Right lobe of liver (tissue), 6 donors: ENCODE results near the gene NKX3-2. TPM values are rescaled to one million over a fixed set of nuclear protein-coding genes. Genes with fewer than 3 reads are reported as not detected.

Experiments used
- ATAC-seq, 4 donors: fragments of 200-7000 bp; cut with Tn5 transposase; one replicate each; pipeline ENCODE4 v1.9.1; 2020; ENCODE audit warnings: mild to moderate bottlenecking in 4 of 4, moderate library complexity in 4 of 4
- DNase-seq, 3 donors: peaks; one replicate each; pipeline ENCODE4 v3.0.0-alpha.2; 2020
- H3K27ac ChIP-seq, 3 donors: fragments of 200-600 bp; one replicate each; pipeline ENCODE4 v1.8.0; 2022
- H3K27me3 ChIP-seq, 2 donors: fragments of 200-600 bp; one replicate each; pipeline ENCODE4 v1.8.0; 2022
- H3K36me3 ChIP-seq, 4 donors: fragments of 200-600 bp; sonication (generic) in 1 of 4; one replicate each; pipeline versions ENCODE4 v1.5.1 to v1.8.0; 2017 to 2022; ENCODE audit warnings: control low read depth in 1 of 4
- H3K4me1 ChIP-seq, 4 donors: fragments of 200-600 bp; sonication (generic) in 1 of 4; one replicate each; pipeline versions ENCODE4 v1.5.1 to v1.8.0; 2017 to 2022; ENCODE audit warnings: control low read depth in 1 of 4
- H3K4me3 ChIP-seq, 3 donors: fragments of 200-600 bp; one replicate each; pipeline ENCODE4 v1.8.0; 2022
- H3K9me3 ChIP-seq, 4 donors: fragments of 200-600 bp; sonication (generic) in 1 of 4; one replicate each; pipeline versions ENCODE4 v1.5.1 to v1.8.0; 2017 to 2022; ENCODE audit warnings: control low read depth in 1 of 4
- CTCF ChIP-seq, 4 donors: fragments of 200-600 bp in 3 of 4; fragments of 450-650 bp in 1 of 4; IDR thresholded peaks; one replicate each; pipeline versions ENCODE4 v1.5.1 to v1.8.0; 2016 to 2022; ENCODE audit warnings: antibody characterized with exemption in 4 of 4, mild to moderate bottlenecking in 2 of 4
- POLR2A ChIP-seq: fragments of 450-650 bp; IDR thresholded peaks from one replicate; pipeline ENCODE4 v1.6.1; 2017; ENCODE audit warnings: antibody characterized with exemption, mild to moderate bottlenecking
- WGBS: methylation state at CpG from one replicate; pipeline ENCODE4 v1.1.6; 2018; ENCODE audit warnings: low coverage, low lambda C conversion rate; ENCODE audit not compliant: insufficient coverage; ENCODE audit errors: missing lambda C conversion rate; 5-methylcytosine and 5-hydroxymethylcytosine counted together
- intact Hi-C, 2 donors: fragments of 100-400 bp; cut with DNase I; formaldehyde crosslinking; loops; one replicate each; pipeline versions ENCODE4 v1.11.2 to v1.14.1; 2022
- total RNA-seq, 6 experiments: library from RNA; depleted of rRNA in 2 of 6; stranded (reverse); fragments of >200 nt in 2 of 6; fragmentation: NEBNext Ultra II Directional in 3 of 6; extraction: Animal tissue kit (Norgen Biotek cat#: 25700) in 3 of 6; gene quantifications; one replicate each; pipeline versions ENCODE4 v1.1.0 to v1.2.4, GENCODE V29; 2016 to 2023
- donor health status: DM: no; HTN: yes; CAD: no.
- donor health status: DM: no; HTN: no; CAD: no.
- donor health status: DM: no; HTN: no; CAD: no.
- donor health status: DM: no; HTN: yes; CAD: no.
- donor health status: DM: no; HTN: yes; CAD: no.

Gene NKX3-2
- total RNA-seq, 6 experiments from 2014 or later = not detected

GRCh38 chr4:13509442-13509841, 34.9 kb downstream of the NKX3-2 start:
- Histone ChIP-seq H3K27ac (no peak overlapping the region), H3K36me3 (no peaks in the 10 kb centered on the region), H3K9me3 (no peaks in the 10 kb centered on the region), H3K4me3 (no peak overlapping the region), H3K4me1 (no peaks in the 10 kb centered on the region), H3K27me3 (no peaks in the 10 kb centered on the region)
- no peak for DNase-seq
- intact Hi-C loops = no loop called here
- no peak for TF ChIP-seq CTCF (IDR thresholded peaks at IDR 0.05)
- TF ChIP-seq POLR2A = no peak
- WGBS = 100% methylated on average over 1 of the region's 1 CpG
- no peak for ATAC-seq

- Histone ChIP-seq H3K4me3 (no peak overlapping the region), H3K36me3 (no peaks in the 10 kb centered on the region), H3K27me3 (no peaks in the 10 kb centered on the region), H3K27ac (no peak overlapping the region), H3K9me3 (no peaks in the 10 kb centered on the region), H3K4me1 (no peaks in the 10 kb centered on the region)
- DNase-seq = no peak
- intact Hi-C loops = no loop called here
- no peak for ATAC-seq
- WGBS = 63% methylated on average over 5 of the region's 5 CpGs
- no peak for TF ChIP-seq CTCF (IDR thresholded peaks at IDR 0.05)
- TF ChIP-seq POLR2A = no peak
Observed at GRCh38 chr4:13504374-13504773, 39.9 kb downstream of the NKX3-2 start.

- Histone ChIP-seq H3K4me3 (no peak overlapping the region), H3K27ac (no peak overlapping the region), H3K36me3 (no peaks in the 10 kb centered on the region), H3K27me3 (no peaks in the 10 kb centered on the region), H3K9me3 (no peaks in the 10 kb centered on the region), H3K4me1 (no peaks in the 10 kb centered on the region)
- no peak for ATAC-seq
- DNase-seq = no peak
- no peak for TF ChIP-seq CTCF (IDR thresholded peaks at IDR 0.05)
- no peak for TF ChIP-seq POLR2A
- whole genome bisulfite sequencing = 57% methylated on average over 1 of the region's 1 CpG
- intact Hi-C loops = no loop called here
Observed at GRCh38 chr4:13498469-13498868, 45.8 kb downstream of the NKX3-2 start.

- no peak overlapping the region for H3K27ac ChIP-seq
- intact Hi-C loops = no loop called here
- H3K9me3 ChIP-seq = no peaks in the 10 kb centered on the region
- WGBS = 50% methylated on average over 2 of the region's 2 CpGs
- no peak for TF ChIP-seq POLR2A
- TF ChIP-seq CTCF (IDR thresholded peaks at IDR 0.05) = no peak
- H3K27me3 ChIP-seq = no peaks in the 10 kb centered on the region
- H3K4me1 ChIP-seq = no peaks in the 10 kb centered on the region
- DNase-seq (no peak), ATAC-seq (no peak)
- no peaks in the 10 kb centered on the region for H3K36me3 ChIP-seq
- no peak overlapping the region for H3K4me3 ChIP-seq
Observed at GRCh38 chr4:13496605-13497004, 47.7 kb downstream of the NKX3-2 start.

GRCh38 chr4:13495753-13496152, 48.6 kb downstream of the NKX3-2 start:
- DNase-seq (no peak), ATAC-seq (no peak)
- Histone ChIP-seq H3K9me3 (no peaks in the 10 kb centered on the region), H3K36me3 (no peaks in the 10 kb centered on the region), H3K4me3 (no peak overlapping the region), H3K27me3 (no peaks in the 10 kb centered on the region), H3K4me1 (no peaks in the 10 kb centered on the region), H3K27ac (no peak overlapping the region)
- no peak for TF ChIP-seq CTCF (IDR thresholded peaks at IDR 0.05)
- TF ChIP-seq POLR2A = no peak
- intact Hi-C loops = no loop called here
- 69% methylated on average over 1 of the region's 1 CpG for WGBS
